GM12872 (cell line): ENCODE data around the gene POGZ.

Source experiments
- TF ChIP-seq, protein P1 (sequence below): IDR thresholded peaks from 3 replicates; pipeline ENCODE4 v1.5.1; 2011; ENCODE audit warnings: low read depth, mild to moderate bottlenecking, low read length, moderate library complexity; ENCODE audit not compliant: insufficient read depth

Gene POGZ

DNA sequence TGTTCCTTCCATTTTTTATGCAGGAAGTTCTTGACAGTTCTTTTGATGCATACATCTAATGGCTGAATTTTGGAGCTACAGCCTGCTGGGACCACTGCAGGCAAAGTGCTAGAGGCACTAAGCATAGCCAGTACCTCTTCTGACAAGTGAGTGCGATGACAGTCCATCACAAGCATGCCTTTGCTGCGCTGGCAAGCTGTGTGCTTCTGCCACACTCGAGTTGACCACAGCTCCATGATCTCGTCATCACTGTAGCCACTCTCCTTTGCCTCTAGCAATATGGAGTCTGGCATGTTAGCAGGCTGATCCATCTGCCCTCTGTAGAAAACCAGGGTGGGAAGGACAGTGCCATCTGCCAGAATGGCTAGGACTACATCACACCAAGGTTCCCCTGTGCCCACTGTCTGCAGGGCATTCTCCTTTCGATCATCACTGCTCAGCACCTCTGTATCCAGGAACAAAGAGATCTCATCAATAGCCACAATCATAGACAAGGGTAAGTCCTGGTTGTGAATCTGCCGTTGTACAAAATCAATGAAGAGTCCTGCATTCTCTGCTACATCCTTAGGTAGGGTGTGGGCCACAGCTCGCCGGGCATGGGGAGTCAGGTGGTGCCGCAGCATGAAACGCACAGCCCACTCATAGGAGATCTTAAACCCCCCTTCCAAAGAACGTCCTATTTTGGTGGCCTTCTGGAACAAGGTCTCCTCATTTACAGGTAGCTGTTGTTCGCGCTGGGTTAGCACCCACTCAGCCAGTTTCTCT, 53.9 kb downstream of the POGZ start:
- TF ChIP-seq, protein P1, sequence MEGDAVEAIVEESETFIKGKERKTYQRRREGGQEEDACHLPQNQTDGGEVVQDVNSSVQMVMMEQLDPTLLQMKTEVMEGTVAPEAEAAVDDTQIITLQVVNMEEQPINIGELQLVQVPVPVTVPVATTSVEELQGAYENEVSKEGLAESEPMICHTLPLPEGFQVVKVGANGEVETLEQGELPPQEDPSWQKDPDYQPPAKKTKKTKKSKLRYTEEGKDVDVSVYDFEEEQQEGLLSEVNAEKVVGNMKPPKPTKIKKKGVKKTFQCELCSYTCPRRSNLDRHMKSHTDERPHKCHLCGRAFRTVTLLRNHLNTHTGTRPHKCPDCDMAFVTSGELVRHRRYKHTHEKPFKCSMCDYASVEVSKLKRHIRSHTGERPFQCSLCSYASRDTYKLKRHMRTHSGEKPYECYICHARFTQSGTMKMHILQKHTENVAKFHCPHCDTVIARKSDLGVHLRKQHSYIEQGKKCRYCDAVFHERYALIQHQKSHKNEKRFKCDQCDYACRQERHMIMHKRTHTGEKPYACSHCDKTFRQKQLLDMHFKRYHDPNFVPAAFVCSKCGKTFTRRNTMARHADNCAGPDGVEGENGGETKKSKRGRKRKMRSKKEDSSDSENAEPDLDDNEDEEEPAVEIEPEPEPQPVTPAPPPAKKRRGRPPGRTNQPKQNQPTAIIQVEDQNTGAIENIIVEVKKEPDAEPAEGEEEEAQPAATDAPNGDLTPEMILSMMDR: no peak

DNA sequence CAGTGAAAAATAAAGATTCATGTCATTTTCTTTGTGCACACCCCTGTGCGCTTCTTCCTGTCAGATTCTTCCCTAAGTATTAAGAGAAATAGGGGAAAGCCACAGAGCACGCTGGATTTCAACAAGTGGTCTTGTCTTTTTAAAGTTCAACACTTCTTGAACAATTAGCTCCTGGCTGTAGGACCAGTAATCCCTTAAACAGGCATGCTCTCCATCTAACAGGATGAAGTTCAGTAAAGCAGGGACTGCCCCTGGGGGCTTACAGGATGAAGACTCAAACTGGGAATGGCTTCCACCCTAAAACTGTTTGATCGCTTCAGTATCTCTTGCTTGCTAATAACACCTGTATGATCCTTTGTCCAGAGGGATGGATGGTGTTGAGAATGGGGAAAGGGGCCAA, 55.7 kb downstream of the POGZ start:
- TF ChIP-seq, protein P1: no peak

DNA sequence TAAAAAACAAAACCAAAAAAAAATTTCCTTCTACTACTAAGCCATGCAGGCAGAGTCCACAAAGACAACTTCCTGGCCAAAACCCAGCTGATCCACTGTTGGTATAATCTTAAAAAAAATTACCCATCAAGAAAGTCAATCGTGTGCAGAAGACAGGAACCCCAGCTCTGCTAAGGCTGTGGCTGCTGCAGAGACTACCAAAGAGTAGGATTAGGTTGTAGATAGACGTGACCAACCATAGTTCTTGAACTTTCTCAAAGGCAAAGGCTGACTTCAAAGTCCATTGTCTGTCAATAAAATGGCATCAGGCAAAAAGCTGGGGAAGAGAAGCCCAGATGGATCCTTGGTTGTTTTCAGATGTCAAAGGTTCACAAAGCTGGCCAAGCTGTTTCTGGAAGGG, 56.5 kb downstream of the POGZ start:
- TF ChIP-seq, protein P1: no peak

DNA sequence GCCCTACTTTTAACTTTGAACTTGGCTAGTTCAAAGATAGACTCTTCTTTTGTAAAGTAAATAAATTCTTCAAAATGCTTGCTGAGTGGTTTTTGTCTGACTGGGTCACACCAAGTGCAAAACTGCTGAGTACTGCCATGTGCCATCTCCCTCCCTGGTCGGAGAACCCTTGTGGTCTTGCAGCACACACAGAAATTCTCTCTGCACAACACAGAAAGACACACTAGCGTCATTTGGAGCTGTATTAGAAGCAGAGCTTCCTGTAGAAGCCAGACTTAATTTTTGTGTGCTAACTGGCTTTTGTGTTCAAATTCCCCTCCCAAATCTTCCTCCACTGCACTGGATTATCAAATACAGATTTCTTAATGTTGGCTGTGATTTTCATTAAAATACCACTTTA, 57.4 kb downstream of the POGZ start:
- TF ChIP-seq, protein P1: no peak

DNA sequence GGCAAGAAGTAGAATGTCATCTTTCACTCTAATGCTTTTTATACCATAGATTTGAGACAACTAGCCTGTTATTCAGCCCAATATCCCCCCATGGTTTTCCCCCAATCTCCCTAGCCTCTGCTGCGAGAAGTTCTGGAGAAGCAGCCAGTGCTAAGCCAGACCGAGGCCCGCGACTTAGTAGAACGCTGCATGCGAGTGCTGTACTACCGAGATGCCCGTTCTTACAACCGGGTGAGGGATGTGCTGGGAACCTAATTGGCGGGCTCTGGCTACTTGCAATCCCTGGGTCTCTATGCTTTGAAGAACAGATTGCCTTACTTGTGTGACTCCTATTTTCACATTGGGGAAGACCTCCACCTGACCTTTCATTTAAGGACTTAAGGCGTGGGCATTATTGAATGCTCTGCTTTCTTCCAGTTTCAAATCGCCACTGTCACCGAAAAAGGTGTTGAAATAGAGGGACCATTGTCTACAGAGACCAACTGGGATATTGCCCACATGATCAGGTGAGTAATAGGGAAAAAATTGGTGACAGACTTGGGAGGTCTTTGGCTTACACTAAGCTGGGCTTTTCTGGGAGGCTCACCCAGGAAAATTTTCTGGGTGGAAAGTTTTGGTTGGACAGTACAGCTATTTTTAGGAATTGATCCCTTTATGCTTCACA, 58.0 kb downstream of the POGZ start:
- TF ChIP-seq, protein P1: no peak

DNA sequence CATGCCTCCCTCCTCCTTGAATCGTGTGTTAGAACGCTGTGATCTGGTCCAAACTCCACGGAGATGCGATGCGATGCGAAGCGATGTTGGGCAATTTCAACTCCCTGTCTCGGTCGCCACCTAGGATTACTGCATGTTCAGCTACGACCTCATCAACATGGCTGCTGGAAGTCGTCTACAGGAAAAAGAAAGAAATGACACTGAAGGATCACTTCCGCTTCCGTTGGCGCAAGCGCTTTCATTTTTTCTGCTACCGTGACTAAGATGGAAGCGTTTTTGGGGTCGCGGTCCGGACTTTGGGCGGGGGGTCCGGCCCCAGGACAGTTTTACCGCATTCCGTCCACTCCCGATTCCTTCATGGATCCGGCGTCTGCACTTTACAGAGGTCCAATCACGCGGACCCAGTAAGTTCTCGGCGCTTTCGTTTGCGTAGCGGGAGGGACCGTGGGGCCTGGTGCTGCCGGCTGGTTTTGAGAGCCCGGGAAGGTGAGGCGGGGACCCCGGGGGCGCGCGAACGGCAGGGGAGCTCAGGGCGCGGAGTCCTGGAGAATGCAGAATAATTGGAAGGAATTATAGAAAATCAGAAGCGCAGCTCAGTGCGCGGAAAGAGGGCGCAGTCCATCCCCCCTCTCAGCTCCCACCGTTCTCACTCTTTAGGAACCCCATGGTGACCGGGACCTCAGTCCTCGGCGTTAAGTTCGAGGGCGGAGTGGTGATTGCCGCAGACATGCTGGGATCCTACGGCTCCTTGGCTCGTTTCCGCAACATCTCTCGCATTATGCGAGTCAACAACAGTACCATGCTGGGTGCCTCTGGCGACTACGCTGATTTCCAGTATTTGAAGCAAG, 59.7 kb downstream of the POGZ start, which contains the start of gene PSMB4:
Gene PSMB4, plus strand, starts transcription at position 250 of the 848 bp plus-strand sequence. Its CDS starts 15 bp downstream, at position 265.
- TF ChIP-seq, protein P1: peak; percentile 56

DNA sequence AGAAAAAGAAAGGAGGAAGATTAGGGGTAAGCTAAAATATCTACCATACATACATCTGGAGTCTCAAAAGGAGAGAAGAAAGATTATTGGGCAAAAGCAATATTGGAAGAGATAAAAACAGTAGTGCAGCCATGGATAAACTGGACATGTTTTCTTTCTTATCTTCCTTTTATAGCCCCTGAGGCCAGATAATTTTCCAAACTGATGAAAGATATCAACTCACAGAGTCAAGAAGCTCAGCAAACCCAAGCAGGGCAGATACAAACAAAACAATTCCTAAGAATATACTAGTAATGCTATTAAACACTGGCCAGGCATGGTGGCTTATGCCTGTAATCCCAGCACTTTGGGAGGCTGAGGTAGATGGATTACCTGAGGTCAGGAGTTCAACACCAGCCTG, 65.7 kb downstream of the POGZ start:
- TF ChIP-seq, protein P1: no peak
